ENCODE data around the gene POU6F2. TPM values are rescaled to one million over a fixed set of nuclear protein-coding genes. Genes with fewer than 3 reads are reported as not detected.

The POU6F2 gene
- total RNA-seq, 1 experiment from 2014 or later = not detected

DNA sequence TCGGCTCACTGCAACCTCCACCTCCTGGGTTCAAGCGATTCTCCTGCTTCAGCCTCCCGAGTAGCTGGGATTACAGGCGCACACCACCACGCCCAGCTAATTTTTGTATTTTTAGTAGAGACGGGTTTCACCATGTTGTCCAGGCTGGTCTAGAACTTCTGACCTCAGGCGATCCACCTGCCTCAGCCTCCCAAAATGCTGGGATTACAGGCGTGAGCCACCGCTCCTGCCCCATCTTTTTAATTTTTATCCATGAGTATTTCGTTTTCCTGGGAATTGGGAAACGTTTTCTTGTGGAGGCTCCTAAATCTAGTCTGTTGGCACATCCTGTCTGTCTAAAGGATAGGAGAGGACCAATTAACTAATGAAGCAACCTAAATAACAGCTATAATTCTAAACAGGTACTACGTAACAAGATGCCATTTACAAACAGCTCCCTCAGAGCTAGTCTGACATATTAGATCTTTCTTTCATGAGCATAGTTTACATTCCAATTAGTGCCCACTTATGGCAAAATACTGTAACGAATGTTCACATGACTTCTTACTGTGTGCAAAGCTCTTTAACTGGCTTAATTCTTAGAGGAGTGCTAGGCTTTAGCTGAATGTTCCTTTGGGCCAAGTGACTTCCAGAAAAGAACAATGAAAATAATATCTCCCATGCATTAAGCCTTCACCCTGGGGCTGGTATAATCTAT is 437.5 kb downstream of the POU6F2 start:
- H3K27ac ChIP-seq (ENCODE audit: low read length) = no peak overlapping the region
- H3K27me3 ChIP-seq (ENCODE audit: control insufficient read depth, insufficient read depth, low read length) = peaks cover 36% of the 10 kb centered on the region
- BruUV-seq (replicated peaks) = no TSS peak
- no peak overlapping the region for H3K4me3 ChIP-seq (ENCODE audit: low read depth in 2 of 2, low read length in 2 of 2)
- intact Hi-C loops (cut with micrococcal nuclease; ENCODE audit: unreplicated experiment) = no loop called here
- DNase-seq (ENCODE audit: low read depth, low spot score) = no peak
- TF ChIP-seq, protein P1, sequence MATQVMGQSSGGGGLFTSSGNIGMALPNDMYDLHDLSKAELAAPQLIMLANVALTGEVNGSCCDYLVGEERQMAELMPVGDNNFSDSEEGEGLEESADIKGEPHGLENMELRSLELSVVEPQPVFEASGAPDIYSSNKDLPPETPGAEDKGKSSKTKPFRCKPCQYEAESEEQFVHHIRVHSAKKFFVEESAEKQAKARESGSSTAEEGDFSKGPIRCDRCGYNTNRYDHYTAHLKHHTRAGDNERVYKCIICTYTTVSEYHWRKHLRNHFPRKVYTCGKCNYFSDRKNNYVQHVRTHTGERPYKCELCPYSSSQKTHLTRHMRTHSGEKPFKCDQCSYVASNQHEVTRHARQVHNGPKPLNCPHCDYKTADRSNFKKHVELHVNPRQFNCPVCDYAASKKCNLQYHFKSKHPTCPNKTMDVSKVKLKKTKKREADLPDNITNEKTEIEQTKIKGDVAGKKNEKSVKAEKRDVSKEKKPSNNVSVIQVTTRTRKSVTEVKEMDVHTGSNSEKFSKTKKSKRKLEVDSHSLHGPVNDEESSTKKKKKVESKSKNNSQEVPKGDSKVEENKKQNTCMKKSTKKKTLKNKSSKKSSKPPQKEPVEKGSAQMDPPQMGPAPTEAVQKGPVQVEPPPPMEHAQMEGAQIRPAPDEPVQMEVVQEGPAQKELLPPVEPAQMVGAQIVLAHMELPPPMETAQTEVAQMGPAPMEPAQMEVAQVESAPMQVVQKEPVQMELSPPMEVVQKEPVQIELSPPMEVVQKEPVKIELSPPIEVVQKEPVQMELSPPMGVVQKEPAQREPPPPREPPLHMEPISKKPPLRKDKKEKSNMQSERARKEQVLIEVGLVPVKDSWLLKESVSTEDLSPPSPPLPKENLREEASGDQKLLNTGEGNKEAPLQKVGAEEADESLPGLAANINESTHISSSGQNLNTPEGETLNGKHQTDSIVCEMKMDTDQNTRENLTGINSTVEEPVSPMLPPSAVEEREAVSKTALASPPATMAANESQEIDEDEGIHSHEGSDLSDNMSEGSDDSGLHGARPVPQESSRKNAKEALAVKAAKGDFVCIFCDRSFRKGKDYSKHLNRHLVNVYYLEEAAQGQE (IDR thresholded peaks at IDR 0.05; ENCODE audit: insufficient read depth in 1 of 2, low read depth in 2 of 2, low read length in 1 of 2) = no peak
- TF ChIP-seq TCF7L2 (IDR thresholded peaks at IDR 0.05; ENCODE audit: low read depth, low read length) (no peak), CTCF (IDR thresholded peaks at IDR 0.05) (no peak), SIN3A (IDR thresholded peaks at IDR 0.05; ENCODE audit: borderline replicate concordance, insufficient read depth, low read depth, low read length) (no peak), POLR2AphosphoS5 (IDR thresholded peaks at IDR 0.05; ENCODE audit: low read depth, low read length) (no peak)
- in situ Hi-C loops (cut with HindIII; ENCODE audit: low pct_unique_long_range_greater_than_20kb, low sequenced_read_pairs) = no loop called here
- H3K36me3 ChIP-seq (ENCODE audit: control insufficient read depth, insufficient read depth, low read length) = no peaks in the 10 kb centered on the region
- H3K9me3 ChIP-seq (ENCODE audit: control insufficient read depth, insufficient read depth, low read depth, low read length) = no peaks in the 10 kb centered on the region
- POLR2A ChIA-PET = no interaction called here
- peaks cover 4% of the 10 kb centered on the region; the same call in 1 of the 2 replicates for H3K4me1 ChIP-seq (ENCODE audit: control insufficient read depth, insufficient read depth, low read length)
- CTCF ChIA-PET = interaction anchor here (0.6 kb wide), 1 partner anchor 443 kb away, joined by 4 read pairs; no protein-coding TSS in a partner anchor
- ATAC-seq = no peak

- H3K27me3 ChIP-seq (ENCODE audit: control insufficient read depth, insufficient read depth, low read length) = peaks cover 33% of the 10 kb centered on the region
- H3K9me3 ChIP-seq (ENCODE audit: control insufficient read depth, insufficient read depth, low read depth, low read length) = no peaks in the 10 kb centered on the region
- POLR2A ChIA-PET = no interaction called here
- H3K27ac ChIP-seq (ENCODE audit: low read length) = no peak overlapping the region
- H3K4me3 ChIP-seq (ENCODE audit: low read depth in 2 of 2, low read length in 2 of 2) = no peak overlapping the region
- in situ Hi-C loops (cut with HindIII; ENCODE audit: low pct_unique_long_range_greater_than_20kb, low sequenced_read_pairs) = no loop called here
- ATAC-seq (no peak), DNase-seq (ENCODE audit: low read depth, low spot score) (no peak)
- peaks cover 4% of the 10 kb centered on the region; the same call in 1 of the 2 replicates for H3K4me1 ChIP-seq (ENCODE audit: control insufficient read depth, insufficient read depth, low read length)
- CTCF ChIA-PET = no interaction called here
- intact Hi-C loops (cut with micrococcal nuclease; ENCODE audit: unreplicated experiment) = no loop called here
- H3K36me3 ChIP-seq (ENCODE audit: control insufficient read depth, insufficient read depth, low read length) = no peaks in the 10 kb centered on the region
- no TSS peak for BruUV-seq (replicated peaks)
- no peak for TF ChIP-seq POLR2AphosphoS5 (IDR thresholded peaks at IDR 0.05; ENCODE audit: low read depth, low read length)
- TF ChIP-seq CTCF (IDR thresholded peaks at IDR 0.05) = no peak
- no peak for TF ChIP-seq TCF7L2 (IDR thresholded peaks at IDR 0.05; ENCODE audit: low read depth, low read length)
Measured at GRCh38 chr7:39416866-39417265, 439.2 kb downstream of the POU6F2 start.
